ENCODE measurements around the gene UBE2L3.

DNA sequence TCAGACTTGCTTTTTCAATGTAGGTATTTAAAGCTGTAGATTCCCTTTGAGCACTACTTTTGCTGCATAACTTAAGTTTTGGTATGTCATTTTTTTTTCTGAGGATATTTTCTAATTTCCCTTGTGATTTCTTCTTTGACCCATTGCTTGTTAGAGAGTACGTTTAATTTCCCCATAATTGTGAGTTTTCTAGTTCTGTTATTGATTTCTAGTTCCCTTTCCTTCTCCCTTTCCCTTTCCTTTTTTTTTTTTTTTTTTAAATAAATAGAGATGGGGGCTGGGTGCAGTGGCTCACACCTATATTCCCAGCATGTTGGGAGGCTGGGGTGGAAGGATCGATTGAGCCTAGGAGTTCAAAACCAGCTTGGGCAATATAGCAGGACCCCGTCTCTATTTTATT, 30.8 kb downstream of the UBE2L3 start:
- TF ChIP-seq, protein P1, sequence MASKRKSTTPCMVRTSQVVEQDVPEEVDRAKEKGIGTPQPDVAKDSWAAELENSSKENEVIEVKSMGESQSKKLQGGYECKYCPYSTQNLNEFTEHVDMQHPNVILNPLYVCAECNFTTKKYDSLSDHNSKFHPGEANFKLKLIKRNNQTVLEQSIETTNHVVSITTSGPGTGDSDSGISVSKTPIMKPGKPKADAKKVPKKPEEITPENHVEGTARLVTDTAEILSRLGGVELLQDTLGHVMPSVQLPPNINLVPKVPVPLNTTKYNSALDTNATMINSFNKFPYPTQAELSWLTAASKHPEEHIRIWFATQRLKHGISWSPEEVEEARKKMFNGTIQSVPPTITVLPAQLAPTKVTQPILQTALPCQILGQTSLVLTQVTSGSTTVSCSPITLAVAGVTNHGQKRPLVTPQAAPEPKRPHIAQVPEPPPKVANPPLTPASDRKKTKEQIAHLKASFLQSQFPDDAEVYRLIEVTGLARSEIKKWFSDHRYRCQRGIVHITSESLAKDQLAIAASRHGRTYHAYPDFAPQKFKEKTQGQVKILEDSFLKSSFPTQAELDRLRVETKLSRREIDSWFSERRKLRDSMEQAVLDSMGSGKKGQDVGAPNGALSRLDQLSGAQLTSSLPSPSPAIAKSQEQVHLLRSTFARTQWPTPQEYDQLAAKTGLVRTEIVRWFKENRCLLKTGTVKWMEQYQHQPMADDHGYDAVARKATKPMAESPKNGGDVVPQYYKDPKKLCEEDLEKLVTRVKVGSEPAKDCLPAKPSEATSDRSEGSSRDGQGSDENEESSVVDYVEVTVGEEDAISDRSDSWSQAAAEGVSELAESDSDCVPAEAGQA (IDR thresholded peaks at IDR 0.05; ENCODE audit: low read depth): no peak
- TF ChIP-seq, protein P1 (CRISPR knock-in tag; IDR thresholded peaks at IDR 0.05; ENCODE audit: borderline replicate concordance): no peak
- no peak for TF ChIP-seq ZNF367 (CRISPR knock-in tag; IDR thresholded peaks at IDR 0.05; ENCODE audit: borderline replicate concordance)
- no peak for TF ChIP-seq RELA (CRISPR knock-in tag; IDR thresholded peaks at IDR 0.05)
- TF ChIP-seq, protein P2, sequence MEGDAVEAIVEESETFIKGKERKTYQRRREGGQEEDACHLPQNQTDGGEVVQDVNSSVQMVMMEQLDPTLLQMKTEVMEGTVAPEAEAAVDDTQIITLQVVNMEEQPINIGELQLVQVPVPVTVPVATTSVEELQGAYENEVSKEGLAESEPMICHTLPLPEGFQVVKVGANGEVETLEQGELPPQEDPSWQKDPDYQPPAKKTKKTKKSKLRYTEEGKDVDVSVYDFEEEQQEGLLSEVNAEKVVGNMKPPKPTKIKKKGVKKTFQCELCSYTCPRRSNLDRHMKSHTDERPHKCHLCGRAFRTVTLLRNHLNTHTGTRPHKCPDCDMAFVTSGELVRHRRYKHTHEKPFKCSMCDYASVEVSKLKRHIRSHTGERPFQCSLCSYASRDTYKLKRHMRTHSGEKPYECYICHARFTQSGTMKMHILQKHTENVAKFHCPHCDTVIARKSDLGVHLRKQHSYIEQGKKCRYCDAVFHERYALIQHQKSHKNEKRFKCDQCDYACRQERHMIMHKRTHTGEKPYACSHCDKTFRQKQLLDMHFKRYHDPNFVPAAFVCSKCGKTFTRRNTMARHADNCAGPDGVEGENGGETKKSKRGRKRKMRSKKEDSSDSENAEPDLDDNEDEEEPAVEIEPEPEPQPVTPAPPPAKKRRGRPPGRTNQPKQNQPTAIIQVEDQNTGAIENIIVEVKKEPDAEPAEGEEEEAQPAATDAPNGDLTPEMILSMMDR (CRISPR knock-in tag; IDR thresholded peaks at IDR 0.05): no peak
- TF ChIP-seq RXRA (CRISPR knock-in tag; IDR thresholded peaks at IDR 0.05): no peak
- TF ChIP-seq, protein P3, sequence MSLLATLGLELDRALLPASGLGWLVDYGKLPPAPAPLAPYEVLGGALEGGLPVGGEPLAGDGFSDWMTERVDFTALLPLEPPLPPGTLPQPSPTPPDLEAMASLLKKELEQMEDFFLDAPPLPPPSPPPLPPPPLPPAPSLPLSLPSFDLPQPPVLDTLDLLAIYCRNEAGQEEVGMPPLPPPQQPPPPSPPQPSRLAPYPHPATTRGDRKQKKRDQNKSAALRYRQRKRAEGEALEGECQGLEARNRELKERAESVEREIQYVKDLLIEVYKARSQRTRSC (CRISPR knock-in tag; IDR thresholded peaks at IDR 0.05; ENCODE audit: low read depth): no peak
- no peak for TF ChIP-seq ESRRA (CRISPR knock-in tag; IDR thresholded peaks at IDR 0.05; ENCODE audit: low read depth)
- TF ChIP-seq, protein P4, sequence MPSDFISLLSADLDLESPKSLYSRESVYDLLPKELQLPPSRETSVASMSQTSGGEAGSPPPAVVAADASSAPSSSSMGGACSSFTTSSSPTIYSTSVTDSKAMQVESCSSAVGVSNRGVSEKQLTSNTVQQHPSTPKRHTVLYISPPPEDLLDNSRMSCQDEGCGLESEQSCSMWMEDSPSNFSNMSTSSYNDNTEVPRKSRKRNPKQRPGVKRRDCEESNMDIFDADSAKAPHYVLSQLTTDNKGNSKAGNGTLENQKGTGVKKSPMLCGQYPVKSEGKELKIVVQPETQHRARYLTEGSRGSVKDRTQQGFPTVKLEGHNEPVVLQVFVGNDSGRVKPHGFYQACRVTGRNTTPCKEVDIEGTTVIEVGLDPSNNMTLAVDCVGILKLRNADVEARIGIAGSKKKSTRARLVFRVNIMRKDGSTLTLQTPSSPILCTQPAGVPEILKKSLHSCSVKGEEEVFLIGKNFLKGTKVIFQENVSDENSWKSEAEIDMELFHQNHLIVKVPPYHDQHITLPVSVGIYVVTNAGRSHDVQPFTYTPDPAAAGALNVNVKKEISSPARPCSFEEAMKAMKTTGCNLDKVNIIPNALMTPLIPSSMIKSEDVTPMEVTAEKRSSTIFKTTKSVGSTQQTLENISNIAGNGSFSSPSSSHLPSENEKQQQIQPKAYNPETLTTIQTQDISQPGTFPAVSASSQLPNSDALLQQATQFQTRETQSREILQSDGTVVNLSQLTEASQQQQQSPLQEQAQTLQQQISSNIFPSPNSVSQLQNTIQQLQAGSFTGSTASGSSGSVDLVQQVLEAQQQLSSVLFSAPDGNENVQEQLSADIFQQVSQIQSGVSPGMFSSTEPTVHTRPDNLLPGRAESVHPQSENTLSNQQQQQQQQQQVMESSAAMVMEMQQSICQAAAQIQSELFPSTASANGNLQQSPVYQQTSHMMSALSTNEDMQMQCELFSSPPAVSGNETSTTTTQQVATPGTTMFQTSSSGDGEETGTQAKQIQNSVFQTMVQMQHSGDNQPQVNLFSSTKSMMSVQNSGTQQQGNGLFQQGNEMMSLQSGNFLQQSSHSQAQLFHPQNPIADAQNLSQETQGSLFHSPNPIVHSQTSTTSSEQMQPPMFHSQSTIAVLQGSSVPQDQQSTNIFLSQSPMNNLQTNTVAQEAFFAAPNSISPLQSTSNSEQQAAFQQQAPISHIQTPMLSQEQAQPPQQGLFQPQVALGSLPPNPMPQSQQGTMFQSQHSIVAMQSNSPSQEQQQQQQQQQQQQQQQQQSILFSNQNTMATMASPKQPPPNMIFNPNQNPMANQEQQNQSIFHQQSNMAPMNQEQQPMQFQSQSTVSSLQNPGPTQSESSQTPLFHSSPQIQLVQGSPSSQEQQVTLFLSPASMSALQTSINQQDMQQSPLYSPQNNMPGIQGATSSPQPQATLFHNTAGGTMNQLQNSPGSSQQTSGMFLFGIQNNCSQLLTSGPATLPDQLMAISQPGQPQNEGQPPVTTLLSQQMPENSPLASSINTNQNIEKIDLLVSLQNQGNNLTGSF (CRISPR knock-in tag; IDR thresholded peaks at IDR 0.05): no peak
- TF ChIP-seq EP300 (IDR thresholded peaks at IDR 0.05; ENCODE audit: low read depth in 2 of 2, low read length in 2 of 2): no peak
- TF ChIP-seq EP300 (CRISPR knock-in tag; IDR thresholded peaks at IDR 0.05; ENCODE audit: borderline replicate concordance): no peak
- TF ChIP-seq POLR2G (IDR thresholded peaks at IDR 0.05; ENCODE audit: low read depth, low read length): no peak
